RWPE2 (cell line): ENCODE measurements around the gene NOS1AP.

Experiments
- ATAC-seq: fragments of 200-7000 bp; cut with Tn5 transposase; 3 replicates; pipeline ENCODE4 v1.9.1; 2021; ENCODE audit warnings: low read depth
- DNase-seq: peaks from one replicate; pipeline ENCODE4 v3.0.0-alpha.2; 2020; ENCODE audit warnings: low spot score
- H3K27ac ChIP-seq: fragments of 450-650 bp; 2 replicates; pipeline ENCODE4 v1.5.1; 2017; ENCODE audit warnings: mild to moderate bottlenecking; ENCODE audit not compliant: poor library complexity, severe bottlenecking
- H3K27me3 ChIP-seq: fragments of 250-450 bp; sonication (Bioruptor Pico); 2 replicates; pipeline ENCODE4 v1.5.1; 2021; ENCODE audit warnings: mild to moderate bottlenecking, moderate library complexity; ENCODE audit not compliant: insufficient read depth, poor library complexity, severe bottlenecking
- H3K36me3 ChIP-seq: fragments of 250-450 bp; sonication (Bioruptor Pico); 2 replicates; pipeline ENCODE4 v1.5.1; 2020; ENCODE audit warnings: low read depth, mild to moderate bottlenecking, moderate library complexity
- H3K4me1 ChIP-seq: fragments of 250-450 bp; sonication (Bioruptor Pico); 2 replicates; pipeline ENCODE4 v1.5.1; 2021; ENCODE audit warnings: mild to moderate bottlenecking, moderate library complexity; ENCODE audit not compliant: insufficient read depth, poor library complexity, severe bottlenecking
- H3K4me3 ChIP-seq: fragments of 250-450 bp; sonication (Bioruptor Pico); 2 replicates; pipeline ENCODE4 v1.5.1; 2021; ENCODE audit warnings: mild to moderate bottlenecking, moderate library complexity; ENCODE audit not compliant: severe bottlenecking
- H3K9me3 ChIP-seq: fragments of 250-450 bp; sonication (Bioruptor Pico); 2 replicates; pipeline ENCODE4 v1.5.1; 2021; ENCODE audit warnings: mild to moderate bottlenecking, moderate library complexity; ENCODE audit not compliant: severe bottlenecking
- CTCF ChIP-seq: fragments of 450-650 bp; IDR thresholded peaks from one replicate; pipeline ENCODE4 v1.5.1; 2017; ENCODE audit warnings: mild to moderate bottlenecking, moderate library complexity; ENCODE audit not compliant: poor library complexity, severe bottlenecking

NOS1AP gene

GRCh38 chr1:162390396-162391185 is 321.1 kb downstream of the NOS1AP start:
- no peak for TF ChIP-seq CTCF
- no peak for DNase-seq
- H3K27ac ChIP-seq: no peak overlapping the region

GRCh38 chr1:162391790-162392563 is 322.5 kb downstream of the NOS1AP start:
- H3K27ac ChIP-seq: no peak overlapping the region
- no peaks in the 10 kb centered on the region for H3K9me3 ChIP-seq
- peaks cover 19% of the 10 kb centered on the region for H3K4me1 ChIP-seq
- peak; percentile 92 for TF ChIP-seq CTCF
- H3K4me3 ChIP-seq: no peak overlapping the region
- no peak for ATAC-seq
- H3K36me3 ChIP-seq: no peaks in the 10 kb centered on the region
- H3K27me3 ChIP-seq: no peaks in the 10 kb centered on the region
- no peak for DNase-seq

More at GRCh38 chr1:162390396-162391185, 321.1 kb downstream of the NOS1AP start:
- no peak for ATAC-seq
- Histone ChIP-seq H3K4me1 (peaks cover 19% of the 10 kb centered on the region), H3K9me3 (no peaks in the 10 kb centered on the region), H3K27me3 (no peaks in the 10 kb centered on the region), H3K4me3 (no peak overlapping the region), H3K36me3 (no peaks in the 10 kb centered on the region)

GRCh38 chr1:162396201-162396906 is 326.9 kb downstream of the NOS1AP start:
- no peak for TF ChIP-seq CTCF
- Histone ChIP-seq H3K4me1 (peaks cover 3% of the 10 kb centered on the region), H3K27ac (no peak overlapping the region), H3K36me3 (no peaks in the 10 kb centered on the region), H3K4me3 (no peak overlapping the region), H3K9me3 (no peaks in the 10 kb centered on the region), H3K27me3 (no peaks in the 10 kb centered on the region)
- ATAC-seq (no peak), DNase-seq (no peak)

GRCh38 chr1:162397039-162397448 is 327.6 kb downstream of the NOS1AP start:
- Histone ChIP-seq H3K36me3 (no peaks in the 10 kb centered on the region), H3K9me3 (no peaks in the 10 kb centered on the region), H3K27me3 (no peaks in the 10 kb centered on the region), H3K27ac (no peak overlapping the region), H3K4me3 (no peak overlapping the region), H3K4me1 (no peaks in the 10 kb centered on the region)
- TF ChIP-seq CTCF: no peak
- DNase-seq (no peak), ATAC-seq (no peak)
